ENCODE results near the gene PTPRH. TPM values are rescaled to one million over a fixed set of nuclear protein-coding genes. Genes with fewer than 3 reads are reported as not detected.
"Not testable (repeated sequence)": the region's sequence is repeated elsewhere in the genome, so short reads cannot be mapped to it uniquely, and the experiment has no call there.

Gene PTPRH
- total RNA-seq, 6 experiments from 2014 or later = 0.45 to 1.0 (median 0.59) TPM

GRCh38 chr19:55209693-55210472 is 582 bp upstream of the PTPRH start:
- Mint-ChIP-seq H3K27ac (peak overlapping the region; percentile 84), H3K9me3 (peaks cover 18% of the 10 kb centered on the region), H3K4me3 (peak overlapping the region; percentile 20)

DNA sequence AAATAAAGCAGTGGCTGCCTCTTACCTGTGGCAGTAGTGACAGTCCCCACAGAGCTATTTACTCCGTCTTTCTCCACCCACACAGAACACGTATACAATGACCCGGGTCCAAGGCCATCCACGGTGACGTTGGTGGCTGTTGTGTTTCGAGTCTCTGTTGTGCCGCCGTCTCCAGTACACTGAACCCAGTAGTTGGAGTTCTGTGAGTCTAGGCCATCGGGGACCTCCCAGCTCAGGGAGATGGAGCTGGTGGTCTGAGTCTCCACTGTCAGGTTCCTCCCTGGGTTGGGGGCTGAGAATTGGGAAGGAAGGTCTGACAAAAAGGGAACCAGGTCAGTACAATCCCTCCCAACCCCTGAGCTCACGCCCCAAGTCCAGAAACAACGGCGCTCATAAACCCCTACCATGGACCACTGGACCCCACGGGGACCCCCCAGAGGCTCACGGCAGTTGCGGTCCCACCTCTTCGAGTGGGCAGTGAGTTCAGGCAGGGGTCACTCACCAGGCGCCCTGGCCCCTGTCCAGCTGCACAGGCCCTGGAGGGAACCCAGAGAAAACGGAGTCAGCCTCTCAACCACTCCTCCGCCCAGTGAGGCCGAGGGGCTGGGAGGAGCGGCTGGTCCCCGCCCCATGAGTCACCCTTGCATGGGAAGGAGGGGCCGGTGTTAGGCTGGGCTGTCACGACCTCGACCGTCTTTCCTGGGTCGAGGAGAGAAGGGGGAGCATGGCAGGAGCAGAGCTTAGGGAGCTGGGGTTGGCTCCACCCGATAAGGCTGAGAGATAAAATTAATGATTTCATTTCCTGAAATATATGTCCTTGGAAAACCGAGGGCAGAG is 2.4 kb downstream of the PTPRH start:
- Mint-ChIP-seq H3K4me1 (ENCODE audit: low read depth) (peaks cover 32% of the 10 kb centered on the region), H3K27me3 (ENCODE audit: insufficient read depth) (peaks cover 1% of the 10 kb centered on the region), H3K4me3 (peak overlapping the region; percentile 74), H3K9me3 (no peaks in the 10 kb centered on the region), H3K36me3 (ENCODE audit: low read depth) (no peaks in the 10 kb centered on the region), H3K27ac (peak overlapping the region; percentile 87)
- TF ChIP-seq CTCF (IDR thresholded peaks at IDR 0.05) = no peak
- DNase-seq = peak; percentile 77

More at GRCh38 chr19:55209693-55210472, 582 bp upstream of the PTPRH start:
- H3K4me1 Mint-ChIP-seq (ENCODE audit: low read depth) = peaks cover 32% of the 10 kb centered on the region
- peaks cover 5% of the 10 kb centered on the region for H3K36me3 Mint-ChIP-seq (ENCODE audit: low read depth)
- TF ChIP-seq CTCF (IDR thresholded peaks at IDR 0.05) = no peak
- H3K27me3 Mint-ChIP-seq (ENCODE audit: insufficient read depth) = peaks cover 3% of the 10 kb centered on the region
- DNase-seq = peak; percentile 96

DNA sequence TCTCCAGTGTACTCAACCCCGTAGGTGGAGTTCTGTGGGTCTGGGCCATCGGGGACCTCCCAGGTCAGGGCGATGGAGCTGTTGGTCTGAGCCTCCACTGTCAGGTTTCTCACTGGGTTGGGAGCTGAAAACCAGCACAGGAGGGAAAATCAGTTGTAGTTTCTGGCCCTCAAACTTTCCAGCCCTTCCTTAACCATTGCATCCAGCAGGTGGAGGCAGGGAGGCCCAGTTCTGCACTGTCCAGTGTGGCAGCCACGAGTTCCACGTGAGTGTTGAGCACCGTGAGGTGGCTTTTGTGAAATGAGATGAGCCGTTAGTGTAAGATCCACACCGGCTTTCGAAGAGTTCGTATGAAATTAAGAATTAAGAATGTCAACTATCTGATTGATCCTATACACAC is 7.1 kb downstream of the PTPRH start:
- H3K4me1 Mint-ChIP-seq (ENCODE audit: low read depth); H3K4me3 Mint-ChIP-seq; H3K9me3 Mint-ChIP-seq; H3K27ac Mint-ChIP-seq; H3K36me3 Mint-ChIP-seq (ENCODE audit: low read depth); H3K27me3 Mint-ChIP-seq (ENCODE audit: insufficient read depth): not testable (repeated sequence)
- DNase-seq = peak; percentile 32
- TF ChIP-seq CTCF (IDR thresholded peaks at IDR 0.05) = peak; percentile 61

DNA sequence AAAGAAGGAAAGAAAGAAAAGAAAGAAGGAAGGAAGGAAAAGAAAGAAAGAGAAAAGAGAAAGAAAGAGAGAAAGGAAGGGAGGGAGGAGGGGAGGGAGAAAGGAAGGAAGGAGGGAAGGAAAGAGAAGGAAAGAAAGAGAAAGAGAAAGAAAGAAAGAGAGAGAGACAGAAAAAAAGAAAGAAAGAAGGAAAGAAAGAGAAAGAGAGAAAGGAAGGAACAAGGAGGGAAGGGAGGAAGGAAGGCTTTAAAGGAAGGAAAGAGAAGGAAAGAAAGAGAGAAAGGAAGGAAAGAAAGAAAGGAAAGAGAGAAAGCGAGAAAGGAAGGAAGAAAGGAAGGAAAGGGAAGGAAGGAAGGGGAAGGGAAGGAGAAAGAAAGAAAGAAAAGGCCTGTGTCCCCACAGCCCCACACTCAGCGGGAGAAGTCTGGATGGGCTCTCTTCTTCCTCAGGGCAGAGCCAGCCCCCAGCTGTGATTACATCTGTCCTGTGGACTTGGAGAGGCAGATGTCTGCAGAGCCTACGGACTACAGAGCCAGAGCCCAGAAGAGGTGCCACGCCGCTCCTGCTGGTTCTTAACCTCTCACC is 9.6 kb downstream of the PTPRH start:
- Mint-ChIP-seq H3K27me3 (ENCODE audit: insufficient read depth) (peaks cover under 1% of the 10 kb centered on the region), H3K4me1 (ENCODE audit: low read depth) (no peaks in the 10 kb centered on the region), H3K36me3 (ENCODE audit: low read depth) (no peaks in the 10 kb centered on the region), H3K9me3 (no peaks in the 10 kb centered on the region), H3K4me3 (no peak overlapping the region), H3K27ac (no peak overlapping the region)
- TF ChIP-seq CTCF (IDR thresholded peaks at IDR 0.05) = no peak
- no peak for DNase-seq

GRCh38 chr19:55198651-55199050 is 10.7 kb downstream of the PTPRH start:
- DNase-seq = no peak
- no peaks in the 10 kb centered on the region for H3K36me3 Mint-ChIP-seq (ENCODE audit: low read depth)
- H3K4me1 Mint-ChIP-seq (ENCODE audit: low read depth) = no peaks in the 10 kb centered on the region
- TF ChIP-seq CTCF (IDR thresholded peaks at IDR 0.05) = no peak
- H3K27me3 Mint-ChIP-seq (ENCODE audit: insufficient read depth) = no peaks in the 10 kb centered on the region; the same call in 1 of the 2 replicates
- no peaks in the 10 kb centered on the region for H3K9me3 Mint-ChIP-seq
- H3K4me3 Mint-ChIP-seq = no peak overlapping the region
- no peak overlapping the region for H3K27ac Mint-ChIP-seq

Data from HFFc6 (cell line).